BE2C (cell line): ENCODE results near the gene CAMTA1.

Source experiments
- DNase-seq: peaks from one replicate; pipeline ENCODE4 v3.0.0-alpha.2; 2020
- H3K27me3 ChIP-seq: fragments of 250-450 bp; sonication (Bioruptor Pico); 2 replicates; pipeline ENCODE4 v1.5.1; 2020; ENCODE audit warnings: mild to moderate bottlenecking
- H3K36me3 ChIP-seq: fragments of 250-450 bp; sonication (Bioruptor Pico); 2 replicates; pipeline ENCODE4 v1.5.1; 2020; ENCODE audit warnings: mild to moderate bottlenecking
- H3K4me1 ChIP-seq: fragments of 250-450 bp; sonication (Bioruptor Pico); 2 replicates; pipeline ENCODE4 v1.5.1; 2020
- H3K4me3 ChIP-seq: 2 replicates; pipeline ENCODE4 v1.5.1; 2011; ENCODE audit warnings: low read depth, low read length
- H3K9me3 ChIP-seq: fragments of 250-450 bp; sonication (Bioruptor Pico); 2 replicates; pipeline ENCODE4 v1.5.1; 2020
- TF ChIP-seq, protein P1 (sequence below): IDR thresholded peaks from 2 replicates; pipeline ENCODE4 v1.5.1; 2012; ENCODE audit warnings: mild to moderate bottlenecking, low read depth, low read length

Gene CAMTA1

DNA sequence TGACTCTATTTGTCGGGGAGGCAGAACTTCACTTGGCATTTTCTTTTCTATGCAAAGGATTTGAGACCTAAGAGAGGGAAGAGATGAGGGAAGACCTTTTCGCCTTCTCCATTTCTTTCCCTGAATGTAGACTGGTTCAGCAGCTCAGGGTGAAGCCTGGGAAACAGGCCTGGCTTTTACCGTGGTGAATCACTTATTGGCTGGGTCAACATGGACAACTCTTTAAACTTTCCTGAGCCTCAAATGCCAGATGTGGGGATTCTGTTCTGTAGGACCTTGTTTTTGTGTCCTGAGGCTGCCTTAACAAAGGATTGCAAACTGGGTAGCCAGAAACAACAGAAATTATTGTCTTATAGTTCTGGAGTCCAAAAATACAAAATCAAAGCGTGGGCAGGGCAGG is 530.1 kb downstream of the CAMTA1 start:
- Histone ChIP-seq H3K27me3 (no peaks in the 10 kb centered on the region), H3K36me3 (no peaks in the 10 kb centered on the region), H3K4me1 (peaks cover 3% of the 10 kb centered on the region; the same call in 1 of the 2 replicates), H3K4me3 (no peak overlapping the region), H3K9me3 (no peaks in the 10 kb centered on the region)
- no peak for DNase-seq
- TF ChIP-seq, protein P1, sequence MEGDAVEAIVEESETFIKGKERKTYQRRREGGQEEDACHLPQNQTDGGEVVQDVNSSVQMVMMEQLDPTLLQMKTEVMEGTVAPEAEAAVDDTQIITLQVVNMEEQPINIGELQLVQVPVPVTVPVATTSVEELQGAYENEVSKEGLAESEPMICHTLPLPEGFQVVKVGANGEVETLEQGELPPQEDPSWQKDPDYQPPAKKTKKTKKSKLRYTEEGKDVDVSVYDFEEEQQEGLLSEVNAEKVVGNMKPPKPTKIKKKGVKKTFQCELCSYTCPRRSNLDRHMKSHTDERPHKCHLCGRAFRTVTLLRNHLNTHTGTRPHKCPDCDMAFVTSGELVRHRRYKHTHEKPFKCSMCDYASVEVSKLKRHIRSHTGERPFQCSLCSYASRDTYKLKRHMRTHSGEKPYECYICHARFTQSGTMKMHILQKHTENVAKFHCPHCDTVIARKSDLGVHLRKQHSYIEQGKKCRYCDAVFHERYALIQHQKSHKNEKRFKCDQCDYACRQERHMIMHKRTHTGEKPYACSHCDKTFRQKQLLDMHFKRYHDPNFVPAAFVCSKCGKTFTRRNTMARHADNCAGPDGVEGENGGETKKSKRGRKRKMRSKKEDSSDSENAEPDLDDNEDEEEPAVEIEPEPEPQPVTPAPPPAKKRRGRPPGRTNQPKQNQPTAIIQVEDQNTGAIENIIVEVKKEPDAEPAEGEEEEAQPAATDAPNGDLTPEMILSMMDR, result no peak

DNA sequence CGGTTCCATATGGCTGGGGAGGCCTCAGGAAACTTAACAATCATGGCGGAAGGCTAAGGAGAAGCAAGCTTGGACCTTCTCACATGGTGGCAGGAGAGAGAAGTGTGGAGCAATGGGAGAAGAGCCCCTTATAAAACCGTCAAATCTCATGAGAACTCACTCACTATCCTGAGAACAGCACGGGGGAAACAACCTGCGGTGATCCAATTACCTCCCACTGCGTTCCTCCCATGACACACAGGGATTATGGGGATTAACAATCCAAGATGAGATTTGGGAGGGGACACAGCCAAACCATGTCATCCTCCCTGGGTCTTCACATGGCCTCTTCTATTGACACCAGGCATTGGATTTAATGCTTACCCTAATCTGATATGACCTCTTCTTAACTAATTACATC is 530.7 kb downstream of the CAMTA1 start:
- Histone ChIP-seq H3K9me3 (no peaks in the 10 kb centered on the region), H3K4me1 (peaks cover 3% of the 10 kb centered on the region; the same call in 1 of the 2 replicates), H3K27me3 (no peaks in the 10 kb centered on the region), H3K4me3 (no peak overlapping the region), H3K36me3 (no peaks in the 10 kb centered on the region)
- DNase-seq, result no peak
- TF ChIP-seq, protein P1, result no peak

DNA sequence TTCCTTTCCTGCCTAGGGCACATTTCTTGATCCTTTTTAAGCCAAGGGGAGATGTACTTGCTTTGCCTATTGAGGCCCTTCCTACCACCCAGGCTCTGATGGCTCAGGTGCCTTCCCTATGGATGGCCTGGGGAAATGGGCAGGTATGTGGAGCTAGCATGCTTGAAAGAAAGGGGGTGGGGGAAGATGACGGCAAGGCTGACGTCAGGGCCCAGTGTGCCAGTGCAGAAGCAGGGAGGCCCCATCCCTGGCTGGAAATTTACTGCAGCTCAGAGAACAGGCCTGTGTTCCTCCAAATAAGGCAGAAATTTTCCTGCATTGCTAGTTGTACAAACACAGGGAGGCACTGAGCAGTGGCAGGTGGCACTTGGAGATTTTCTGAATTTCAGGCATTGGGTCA is 532.6 kb downstream of the CAMTA1 start:
- H3K36me3 ChIP-seq, result no peaks in the 10 kb centered on the region
- no peak for DNase-seq
- TF ChIP-seq, protein P1, result no peak

DNA sequence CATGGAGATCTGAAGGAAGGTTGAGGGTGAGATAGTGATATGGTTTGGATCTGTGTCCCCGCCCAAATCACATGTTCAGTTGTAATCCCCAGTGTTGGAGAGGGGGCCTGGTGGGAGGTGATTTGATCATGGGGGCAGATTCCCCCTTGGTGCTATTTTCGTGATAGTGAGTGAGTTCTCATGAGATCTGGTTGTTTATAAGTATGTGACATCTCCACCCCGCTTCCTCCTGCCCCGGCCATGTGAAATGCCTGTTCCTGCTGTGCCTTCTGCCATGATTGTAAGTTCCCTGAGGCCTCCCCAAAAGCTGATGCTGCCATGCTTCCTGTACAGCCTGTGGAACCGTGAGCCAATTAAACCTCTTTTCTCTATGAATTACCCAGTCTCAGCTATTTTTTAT is 533.9 kb downstream of the CAMTA1 start:
- Histone ChIP-seq H3K4me3 (no peak overlapping the region), H3K9me3 (no peaks in the 10 kb centered on the region), H3K36me3 (no peaks in the 10 kb centered on the region), H3K4me1 (no peaks in the 10 kb centered on the region; the same call in 1 of the 2 replicates), H3K27me3 (no peaks in the 10 kb centered on the region)
- no peak for DNase-seq
- TF ChIP-seq, protein P1, result no peak

More for the DNA sequence above, 532.6 kb downstream of the CAMTA1 start:
- Histone ChIP-seq H3K27me3 (no peaks in the 10 kb centered on the region), H3K9me3 (no peaks in the 10 kb centered on the region), H3K4me3 (no peak overlapping the region), H3K4me1 (peaks cover under 1% of the 10 kb centered on the region; the same call in 1 of the 2 replicates)

DNA sequence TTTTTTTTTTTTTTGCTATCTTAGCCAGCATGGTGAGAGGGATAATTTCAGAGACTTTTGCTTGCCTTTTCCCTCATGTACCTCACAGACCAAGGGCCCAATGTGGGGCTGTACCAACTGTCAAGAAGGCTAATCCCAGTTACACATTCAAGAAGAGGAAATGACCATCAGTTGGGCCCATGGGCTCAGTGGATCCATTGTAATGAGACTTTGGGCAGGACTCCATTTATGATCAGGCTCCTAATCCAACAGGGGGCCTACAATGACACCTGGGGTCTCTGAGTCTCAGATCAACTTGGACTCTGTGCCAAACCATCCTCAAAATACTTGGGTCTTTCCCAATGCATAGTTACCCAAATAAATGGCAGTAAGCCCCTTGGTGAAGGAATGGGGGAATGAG is 535.4 kb downstream of the CAMTA1 start:
- H3K9me3 ChIP-seq, result no peaks in the 10 kb centered on the region
- TF ChIP-seq, protein P1, result no peak
- no peaks in the 10 kb centered on the region for H3K36me3 ChIP-seq
- H3K27me3 ChIP-seq, result no peaks in the 10 kb centered on the region
- DNase-seq, result no peak
- no peak overlapping the region for H3K4me3 ChIP-seq
- no peaks in the 10 kb centered on the region for H3K4me1 ChIP-seq

DNA sequence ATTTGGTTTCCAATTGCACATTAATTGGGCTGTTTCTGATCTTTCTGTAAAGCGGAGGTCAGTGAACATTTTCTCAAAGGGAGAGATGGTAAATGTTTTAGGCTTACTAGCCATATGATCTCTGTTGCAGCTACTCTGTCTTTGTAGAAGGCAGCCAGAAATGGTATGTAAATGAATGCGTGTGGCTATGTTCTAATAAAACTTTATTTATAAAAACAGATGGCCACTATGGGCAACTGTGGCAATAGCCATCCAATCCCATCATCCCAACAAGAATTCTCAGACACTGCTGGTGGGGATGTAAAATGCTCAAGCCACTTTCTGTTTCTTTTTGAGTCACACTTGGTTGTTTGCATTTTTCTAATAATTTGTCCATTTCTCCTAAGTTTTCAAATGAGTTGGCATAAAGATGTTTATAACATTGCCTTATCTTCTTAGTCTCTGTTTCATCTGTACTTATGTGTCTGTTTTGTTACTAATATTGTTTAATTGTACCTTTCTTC is 537.1 kb downstream of the CAMTA1 start:
- TF ChIP-seq, protein P1, result no peak
- DNase-seq, result no peak
- no peak overlapping the region for H3K4me3 ChIP-seq
- no peaks in the 10 kb centered on the region for H3K36me3 ChIP-seq
- no peaks in the 10 kb centered on the region for H3K9me3 ChIP-seq
- H3K4me1 ChIP-seq, result no peaks in the 10 kb centered on the region
- no peaks in the 10 kb centered on the region for H3K27me3 ChIP-seq
